A549 (cell line): ENCODE data around the gene RECK. TPM values are rescaled to one million over a fixed set of nuclear protein-coding genes. Genes with fewer than 3 reads are reported as not detected.

Experiments used
- ATAC-seq, 2 experiments: fragments of 200-7000 bp in 1 of 2; fragments of >200 bp in 1 of 2; cut with Nextera tagmentation in 1 of 2; cut with Tn5 transposase in 1 of 2; 3 replicates each; pipeline versions ENCODE4 v1.8.0 to v1.9.1; 2018 to 2020; ENCODE audit warnings: mild to moderate bottlenecking in 1 of 2, moderate library complexity in 1 of 2
- CTCF ChIA-PET: fragments of 300-600 bp; sonication (Branson Sonifier 250); formaldehyde crosslinking; extraction: SDS; loops from one replicate; lab custom pipeline; 2021; ENCODE audit warnings: antibody characterized with exemption, inconsistent platforms; lab: Yijun Ruan, JAX
- POLR2A ChIA-PET: fragments of 350-600 bp; formaldehyde crosslinking; extraction: SDS; loops from one replicate; lab custom pipeline; 2021; ENCODE audit warnings: antibody characterized with exemption, inconsistent platforms; lab: Yijun Ruan, JAX
- DNase-seq, 2 experiments: peaks; one replicate each; pipeline versions ENCODE4 v3.0.0 to v3.0.0-alpha.2; 2011 to 2016; ENCODE audit warnings: low read depth in 1 of 2, low spot score in 1 of 2
- FAIRE-seq: peaks from 2 replicates; lab custom pipeline; 2011; peaks lifted over from hg19 to GRCh38; lab: Jason Lieb, UNC
- H3K27ac ChIP-seq, 2 experiments: fragments of >200 bp; sonication (Bioruptor Twin); formaldehyde crosslinking; 3 replicates each; pipeline ENCODE4 v1.5.1; 2016 to 2017
- H3K4me1 ChIP-seq: fragments of >200 bp; sonication (Bioruptor Twin); formaldehyde crosslinking; 3 replicates; pipeline ENCODE4 v1.6.1; 2016
- H3K4me2 ChIP-seq: fragments of >200 bp; sonication (Bioruptor Twin); formaldehyde crosslinking; 3 replicates; pipeline ENCODE4 v1.6.1; 2016
- H3K4me3 ChIP-seq: fragments of >200 bp; sonication (Bioruptor Twin); formaldehyde crosslinking; 3 replicates; pipeline ENCODE4 v1.5.1; 2016
- H3K9me3 ChIP-seq: fragments of >200 bp; sonication (Bioruptor Twin); formaldehyde crosslinking; 3 replicates; pipeline ENCODE4 v1.6.1; 2016
- BHLHE40 ChIP-seq: IDR thresholded peaks from 2 replicates; pipeline ENCODE4 v1.6.1; 2012; ENCODE audit warnings: low read depth, low read length, inconsistent platforms
- CBX2 ChIP-seq: fragments of 200-600 bp; sonication (generic); IDR thresholded peaks from 2 replicates; pipeline ENCODE4 v1.6.1; 2016; ENCODE audit warnings: low read depth, mild to moderate bottlenecking, borderline replicate concordance
- CBX8 ChIP-seq: fragments of 200-600 bp; sonication (generic); IDR thresholded peaks from 2 replicates; pipeline ENCODE4 v1.6.1; 2016
- CHD4 ChIP-seq: fragments of 200-600 bp; sonication (generic); IDR thresholded peaks from 2 replicates; pipeline ENCODE4 v1.6.1; 2016; ENCODE audit warnings: antibody characterized with exemption, mild to moderate bottlenecking, borderline replicate concordance
- EHF ChIP-seq: fragments of 250-450 bp; sonication (Bioruptor Pico); IDR thresholded peaks from 2 replicates; pipeline ENCODE4 v1.5.0; 2020; ENCODE audit warnings: mild to moderate bottlenecking
- EHMT2 ChIP-seq: fragments of 200-600 bp; sonication (generic); IDR thresholded peaks from 2 replicates; pipeline ENCODE4 v1.6.1; 2016; ENCODE audit warnings: antibody characterized with exemption, low read depth, mild to moderate bottlenecking, moderate library complexity
- GATA3 ChIP-seq: IDR thresholded peaks from 2 replicates; pipeline ENCODE4 v1.6.1; 2012; ENCODE audit warnings: borderline replicate concordance
- JUN ChIP-seq, 2 experiments: fragments of >200 bp; sonication (Bioruptor Twin); formaldehyde crosslinking; IDR thresholded peaks; 2 replicates in 1 of 2; 3 replicates in 1 of 2; pipeline ENCODE4 v1.6.1; 2016 to 2017
- JUNB ChIP-seq: fragments of >200 bp; sonication (Bioruptor Twin); formaldehyde crosslinking; IDR thresholded peaks from 2 replicates; pipeline ENCODE4 v1.6.1; 2016
- KDM1A ChIP-seq: fragments of 200-600 bp; sonication (generic); IDR thresholded peaks from 2 replicates; pipeline ENCODE4 v1.6.1; 2016; ENCODE audit warnings: low read depth, mild to moderate bottlenecking
- MAZ ChIP-seq: fragments of 150-350 bp; IDR thresholded peaks from 2 replicates; pipeline ENCODE4 v1.6.1; 2014; ENCODE audit warnings: antibody characterized with exemption, low read depth, low read length, borderline replicate concordance
- RAD21 ChIP-seq, 2 experiments: fragments of >200 bp in 1 of 2; sonication (Bioruptor Twin) in 1 of 2; formaldehyde crosslinking in 1 of 2; IDR thresholded peaks in 1 of 2; conservative IDR thresholded peaks in 1 of 2; 2 replicates in 1 of 2; 3 replicates in 1 of 2; pipeline ENCODE4 v1.6.1; 2012 to 2018; ENCODE audit warnings: inconsistent platforms in 1 of 2
- SMC3 ChIP-seq: fragments of >200 bp; sonication (Bioruptor Twin); formaldehyde crosslinking; IDR thresholded peaks from 3 replicates; pipeline ENCODE4 v1.6.1; 2018; ENCODE audit warnings: inconsistent platforms
- TP53 ChIP-seq: fragments of 250-450 bp; sonication (Bioruptor Pico); IDR thresholded peaks from 2 replicates; pipeline ENCODE4 v1.5.0; 2021; ENCODE audit warnings: mild to moderate bottlenecking, moderate library complexity
- ZNF302 ChIP-seq: fragments of 250-450 bp; sonication (Bioruptor Pico); IDR thresholded peaks from 2 replicates; pipeline ENCODE4 v1.9.0; 2021; ENCODE audit warnings: inconsistent platforms, mild to moderate bottlenecking, moderate library complexity
- WGBS: methylation state at CpG from one replicate; pipeline ENCODE4 v1.1.6; 2017; ENCODE audit errors: missing lambda C conversion rate; 5-methylcytosine and 5-hydroxymethylcytosine counted together
- polyA plus RNA-seq, 4 experiments: library from polyadenylated mRNA; depleted of rRNA in 3 of 4; stranded (reverse); fragments of >200 nt; fragmentation: RNase III in 1 of 4; extraction: RNeasy Plus Mini Kit Qiagen cat#74134 plus additional on column Dnase treatment in 1 of 4; gene quantifications; 2 replicates in 3 of 4; 3 replicates in 1 of 4; pipeline ENCODE4 v1.2.3, GENCODE V29; 2011 to 2017
- TF ChIP-seq, protein P1 (sequence below): fragments of 450-650 bp; IDR thresholded peaks from 2 replicates; pipeline ENCODE4 v1.6.1; 2014; ENCODE audit warnings: antibody characterized with exemption
- TF ChIP-seq, protein P2 (sequence below): fragments of >200 bp; sonication (Bioruptor Twin); formaldehyde crosslinking; IDR thresholded peaks from 3 replicates; pipeline ENCODE4 v1.5.1; 2016

RECK gene
- polyA plus RNA-seq, 2 of the 4 experiments (the other 2 are of a cell fraction): 5.0 to 8.7 TPM

- WGBS: 63% methylated on average over 3 of the region's 4 CpGs
- DNase-seq (no peak), FAIRE-seq (no peak), ATAC-seq (peak; percentile 44 to 56; a peak in 4 of 6 replicates)
- CTCF ChIA-PET: interaction anchor here (0.8 to 3.7 kb wide), 13 partner anchors 10 to 141 kb away, joined by 3 to 36 read pairs (median 4); partner anchors contain the start of genes CCIN and GLIPR2
- peak overlapping the region; percentile 75 for H3K4me2 ChIP-seq
- POLR2A ChIA-PET: interaction anchor here (0.9 to 1.9 kb wide), 5 partner anchors 12 to 335 kb away, joined by 3 to 19 read pairs (median 10); partner anchors contain the start of genes CLTA, GLIPR2 and HINT2
- H3K4me1 ChIP-seq: peaks cover 27% of the 10 kb centered on the region
- no peak for TF ChIP-seq JUNB
- TF ChIP-seq JUN (IDR thresholded peaks at IDR 0.05): no peak
- TF ChIP-seq CBX8: no peak
- TF ChIP-seq ZNF302 (CRISPR knock-in tag): no peak
- TF ChIP-seq, protein P1, sequence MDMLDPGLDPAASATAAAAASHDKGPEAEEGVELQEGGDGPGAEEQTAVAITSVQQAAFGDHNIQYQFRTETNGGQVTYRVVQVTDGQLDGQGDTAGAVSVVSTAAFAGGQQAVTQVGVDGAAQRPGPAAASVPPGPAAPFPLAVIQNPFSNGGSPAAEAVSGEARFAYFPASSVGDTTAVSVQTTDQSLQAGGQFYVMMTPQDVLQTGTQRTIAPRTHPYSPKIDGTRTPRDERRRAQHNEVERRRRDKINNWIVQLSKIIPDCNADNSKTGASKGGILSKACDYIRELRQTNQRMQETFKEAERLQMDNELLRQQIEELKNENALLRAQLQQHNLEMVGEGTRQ: no peak
- no peak for TF ChIP-seq CHD4
- peak overlapping the region; percentile 64 to 82 for H3K27ac ChIP-seq
- 0 out of 3 replicates have a peak overlapping the region, but pooled peaks have one; percentile 7 for H3K4me3 ChIP-seq
- peaks cover 12% of the 10 kb centered on the region; the same call in 2 of the 3 replicates for H3K9me3 ChIP-seq
Measured at GRCh38 chr9:36149197-36149596, 112.5 kb downstream of the RECK start.

- CTCF ChIA-PET: interaction anchor here (0.6 to 4.1 kb wide), 7 partner anchors 9 to 85 kb away, joined by 3 to 45 read pairs (median 7); no protein-coding TSS in a partner anchor
- ATAC-seq (0 out of 6 replicates have a peak, but pooled peaks of 1 of the 2 experiments have one; percentile 9), FAIRE-seq (no peak), DNase-seq (no peak)
- POLR2A ChIA-PET: interaction anchor here (1.6 to 1.7 kb wide), 2 partner anchors 13 to 40 kb away, joined by 5 to 6 read pairs; partner anchors contain the start of gene CLTA
- H3K27ac ChIP-seq: peak overlapping the region in 1 of 2 experiments; percentile 82; a peak in 3 of 6 replicates
- no peak overlapping the region for H3K4me3 ChIP-seq
- no peak for TF ChIP-seq MAZ
- TF ChIP-seq CBX2: no peak
- TF ChIP-seq, protein P2, sequence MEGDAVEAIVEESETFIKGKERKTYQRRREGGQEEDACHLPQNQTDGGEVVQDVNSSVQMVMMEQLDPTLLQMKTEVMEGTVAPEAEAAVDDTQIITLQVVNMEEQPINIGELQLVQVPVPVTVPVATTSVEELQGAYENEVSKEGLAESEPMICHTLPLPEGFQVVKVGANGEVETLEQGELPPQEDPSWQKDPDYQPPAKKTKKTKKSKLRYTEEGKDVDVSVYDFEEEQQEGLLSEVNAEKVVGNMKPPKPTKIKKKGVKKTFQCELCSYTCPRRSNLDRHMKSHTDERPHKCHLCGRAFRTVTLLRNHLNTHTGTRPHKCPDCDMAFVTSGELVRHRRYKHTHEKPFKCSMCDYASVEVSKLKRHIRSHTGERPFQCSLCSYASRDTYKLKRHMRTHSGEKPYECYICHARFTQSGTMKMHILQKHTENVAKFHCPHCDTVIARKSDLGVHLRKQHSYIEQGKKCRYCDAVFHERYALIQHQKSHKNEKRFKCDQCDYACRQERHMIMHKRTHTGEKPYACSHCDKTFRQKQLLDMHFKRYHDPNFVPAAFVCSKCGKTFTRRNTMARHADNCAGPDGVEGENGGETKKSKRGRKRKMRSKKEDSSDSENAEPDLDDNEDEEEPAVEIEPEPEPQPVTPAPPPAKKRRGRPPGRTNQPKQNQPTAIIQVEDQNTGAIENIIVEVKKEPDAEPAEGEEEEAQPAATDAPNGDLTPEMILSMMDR: no peak
- no peak for TF ChIP-seq RAD21 (conservative IDR thresholded peaks at IDR 0.05 in 1 of 2, IDR thresholded peaks at IDR 0.05 in 1 of 2)
- no peak for TF ChIP-seq BHLHE40
- no peak for TF ChIP-seq KDM1A
- no peak for TF ChIP-seq TP53 (CRISPR knock-in tag)
- TF ChIP-seq GATA3: no peak
- no peak for TF ChIP-seq EHMT2
- no peak for TF ChIP-seq SMC3
- TF ChIP-seq EHF (CRISPR knock-in tag): no peak
- H3K9me3 ChIP-seq: peaks cover 5% of the 10 kb centered on the region; the same call in 2 of the 3 replicates
- H3K4me2 ChIP-seq: no peak overlapping the region
- peaks cover 36% of the 10 kb centered on the region for H3K4me1 ChIP-seq
- 93% methylated on average over 4 of the region's 4 CpGs for WGBS
Measured at GRCh38 chr9:36150574-36151315, 114.0 kb downstream of the RECK start.
